Adrenal gland (tissue), 5 donors: Measurements from ENCODE around the gene VPS39.

ENCODE experiments used
- CTCF ChIP-seq, 6 experiments: fragments of 450-650 bp in 4 of 6; fragments of 200-600 bp in 2 of 6; sonication (generic) in 1 of 6; IDR thresholded peaks; 1 replicate in 5 of 6; 2 replicates in 1 of 6; pipeline versions ENCODE4 v1.5.1 to v1.8.0; 2016 to 2021; ENCODE audit warnings: antibody characterized with exemption in 6 of 6, mild to moderate bottlenecking in 2 of 6, moderate library complexity in 1 of 6
- POLR2A ChIP-seq, 2 donors: fragments of 450-650 bp; IDR thresholded peaks; one replicate each; pipeline ENCODE4 v1.6.1; 2017; ENCODE audit warnings: antibody characterized with exemption in 2 of 2, mild to moderate bottlenecking in 2 of 2, moderate library complexity in 1 of 2
- donor health status: DM: no; HTN: no; CAD: no.

DNA sequence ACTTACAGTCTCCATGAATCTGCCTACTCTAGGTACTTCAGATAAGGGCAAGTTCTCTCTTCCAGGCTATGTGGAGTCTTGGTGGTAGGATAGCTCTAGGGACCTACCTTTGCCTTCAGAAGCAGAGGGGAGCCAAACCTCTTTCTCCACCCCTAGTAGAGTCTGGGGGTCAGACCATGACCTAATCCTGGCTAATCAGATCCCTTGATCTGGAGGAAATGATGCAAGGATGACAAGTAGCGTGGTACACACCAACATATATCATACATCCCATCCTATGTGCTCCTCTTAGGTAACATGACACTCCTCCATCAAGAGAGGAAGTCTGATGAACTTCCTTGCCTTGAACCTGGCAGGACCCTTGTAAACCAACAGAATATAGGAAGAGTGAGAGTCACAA lies 36.3 kb downstream of the VPS39 start:
- TF ChIP-seq CTCF (IDR thresholded peaks at IDR 0.05), result no peak
- TF ChIP-seq POLR2A (IDR thresholded peaks at IDR 0.05), result no peak
